Activated naive CD8-positive, alpha-beta T cell (primary cell): ENCODE data around the gene MAP3K13.

Source experiments
- H3K27ac Mint-ChIP-seq: one replicate; pipeline ENCODE4 v1.8.0; 2021; ENCODE audit warnings: mixed read lengths
- H3K27me3 Mint-ChIP-seq: one replicate; pipeline ENCODE4 v1.8.0; 2021; ENCODE audit warnings: mixed read lengths
- H3K36me3 Mint-ChIP-seq: one replicate; pipeline ENCODE4 v1.8.0; 2021; ENCODE audit warnings: mixed read lengths
- H3K4me1 Mint-ChIP-seq: one replicate; pipeline ENCODE4 v1.8.0; 2021; ENCODE audit warnings: low read depth, mixed read lengths
- H3K4me3 Mint-ChIP-seq: one replicate; pipeline ENCODE4 v1.8.0; 2021; ENCODE audit warnings: mild to moderate bottlenecking, mixed read lengths
- H3K9me3 Mint-ChIP-seq: one replicate; pipeline ENCODE4 v1.8.0; 2021; ENCODE audit warnings: low read depth, mixed read lengths

Gene MAP3K13

DNA sequence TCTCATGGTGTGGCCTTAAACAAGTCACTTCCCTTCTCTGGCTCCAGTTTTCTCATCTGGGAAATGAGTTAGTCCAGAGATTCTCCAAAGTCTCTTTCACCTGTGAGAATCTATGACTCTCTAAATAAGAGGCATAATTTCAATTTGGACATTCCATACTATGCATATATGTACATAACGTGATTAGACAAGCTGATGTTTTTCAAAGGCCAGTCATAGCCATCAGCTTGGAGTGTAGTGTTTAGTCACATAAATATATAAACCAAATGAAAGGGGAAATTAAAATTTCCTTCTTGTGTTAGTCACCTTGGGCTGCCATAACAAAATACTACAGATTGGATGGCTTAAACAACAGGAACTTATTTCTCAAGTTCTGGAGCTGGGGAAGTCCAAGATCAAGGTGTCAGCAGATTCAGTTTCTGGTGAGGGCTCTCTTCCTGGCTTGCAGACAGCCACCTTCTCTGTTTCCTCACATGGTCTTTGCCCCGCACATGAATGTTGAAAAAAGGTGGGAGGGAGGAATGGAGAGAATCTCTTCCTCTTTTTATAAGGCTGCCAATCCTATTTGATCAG is 116.5 kb downstream of the MAP3K13 start:
- no peak overlapping the region for H3K27ac Mint-ChIP-seq

DNA sequence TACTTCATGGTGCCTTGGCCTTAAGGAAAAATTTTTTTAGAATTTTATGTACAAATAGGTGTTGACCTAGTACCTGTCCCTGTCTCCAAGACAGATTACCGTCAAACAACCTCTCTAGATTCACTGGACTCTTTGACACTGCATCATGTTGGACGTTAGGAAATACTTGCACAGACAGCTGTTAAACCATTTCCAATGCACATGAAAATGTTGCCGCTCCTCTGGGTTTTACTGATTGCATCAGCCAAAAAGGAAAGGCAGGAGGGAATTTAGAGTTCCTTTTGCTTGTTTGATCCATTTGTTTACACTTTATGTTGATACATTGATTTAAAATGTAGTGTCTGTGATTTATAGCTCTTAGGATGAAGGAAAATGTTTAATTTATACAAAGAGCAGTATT is 121.4 kb downstream of the MAP3K13 start:
- Mint-ChIP-seq H3K9me3 (no peaks in the 10 kb centered on the region), H3K4me3 (no peak overlapping the region), H3K4me1 (peaks cover 14% of the 10 kb centered on the region), H3K36me3 (peaks cover 16% of the 10 kb centered on the region), H3K27ac (no peak overlapping the region), H3K27me3 (no peaks in the 10 kb centered on the region)

More for the DNA sequence above, 116.5 kb downstream of the MAP3K13 start:
- no peaks in the 10 kb centered on the region for H3K9me3 Mint-ChIP-seq
- H3K36me3 Mint-ChIP-seq, result peaks cover 25% of the 10 kb centered on the region
- peaks cover 14% of the 10 kb centered on the region for H3K4me1 Mint-ChIP-seq
- H3K4me3 Mint-ChIP-seq, result no peak overlapping the region
- H3K27me3 Mint-ChIP-seq, result no peaks in the 10 kb centered on the region

DNA sequence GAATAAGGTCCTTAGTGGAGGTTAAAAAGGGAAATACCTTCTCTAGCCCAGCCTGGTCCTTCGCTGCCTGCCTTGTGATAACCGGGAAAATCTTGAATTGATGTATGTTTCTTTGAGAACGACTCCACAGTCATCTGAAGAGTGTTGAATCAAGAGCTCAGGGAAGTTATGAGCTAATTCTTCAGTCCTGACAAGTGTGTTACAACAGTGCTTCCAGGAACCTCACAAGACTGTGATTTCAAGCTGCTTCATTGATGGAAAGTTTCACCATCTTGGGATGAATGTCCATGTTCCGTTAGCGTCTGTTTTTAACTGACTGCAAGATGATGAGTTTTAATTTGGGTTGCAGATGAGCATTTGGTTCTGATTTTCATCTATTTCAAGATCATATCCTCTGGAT is 123.5 kb downstream of the MAP3K13 start:
- no peak overlapping the region for H3K27ac Mint-ChIP-seq
- peaks cover 14% of the 10 kb centered on the region for H3K4me1 Mint-ChIP-seq
- no peak overlapping the region for H3K4me3 Mint-ChIP-seq
- H3K36me3 Mint-ChIP-seq, result peaks cover 14% of the 10 kb centered on the region
- no peaks in the 10 kb centered on the region for H3K27me3 Mint-ChIP-seq
- H3K9me3 Mint-ChIP-seq, result no peaks in the 10 kb centered on the region

DNA sequence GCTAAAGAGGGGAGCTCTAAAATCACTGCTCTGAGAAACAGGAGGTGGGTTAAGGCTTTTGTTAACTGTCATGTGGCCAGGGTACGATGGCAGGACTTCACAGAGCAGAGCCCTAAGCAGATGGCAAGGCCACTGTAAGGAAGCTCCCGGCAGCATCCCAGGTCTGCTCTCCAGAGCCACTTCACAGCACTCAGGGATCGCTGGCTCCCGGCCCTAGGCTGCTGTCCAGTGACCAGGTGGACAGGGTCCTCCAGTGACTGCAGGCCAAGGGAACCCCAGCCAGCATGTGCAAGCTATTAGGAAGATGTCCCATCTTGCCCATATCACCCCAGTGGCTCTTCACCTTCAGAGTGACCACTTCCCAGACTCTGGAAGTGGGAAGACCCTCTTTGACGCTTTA is 125.5 kb downstream of the MAP3K13 start:
- Mint-ChIP-seq H3K4me1 (peaks cover 2% of the 10 kb centered on the region), H3K4me3 (no peak overlapping the region), H3K27me3 (no peaks in the 10 kb centered on the region), H3K36me3 (peaks cover 6% of the 10 kb centered on the region), H3K27ac (no peak overlapping the region), H3K9me3 (no peaks in the 10 kb centered on the region)

DNA sequence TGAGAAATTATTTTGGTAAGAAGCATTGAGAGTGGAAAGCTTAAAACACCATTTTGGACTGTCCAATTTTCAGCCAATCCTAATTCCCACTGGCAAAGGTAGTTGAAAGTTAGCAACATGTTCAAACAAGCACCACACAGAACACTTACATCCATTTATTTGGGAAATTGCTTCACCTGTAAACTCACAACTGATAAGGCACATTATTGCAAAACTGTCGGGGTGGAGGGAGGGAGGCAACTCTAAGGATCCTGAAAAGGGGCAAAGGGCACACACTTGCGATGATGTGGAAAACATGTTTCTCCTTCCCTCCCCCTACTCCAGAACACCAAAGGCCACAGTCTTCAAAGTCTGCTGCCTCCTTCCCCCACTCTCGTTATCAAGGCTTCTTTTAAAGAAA is 126.5 kb downstream of the MAP3K13 start:
- Mint-ChIP-seq H3K36me3 (peaks cover 9% of the 10 kb centered on the region), H3K27me3 (no peaks in the 10 kb centered on the region), H3K4me1 (no peaks in the 10 kb centered on the region), H3K4me3 (no peak overlapping the region), H3K9me3 (no peaks in the 10 kb centered on the region), H3K27ac (no peak overlapping the region)

DNA sequence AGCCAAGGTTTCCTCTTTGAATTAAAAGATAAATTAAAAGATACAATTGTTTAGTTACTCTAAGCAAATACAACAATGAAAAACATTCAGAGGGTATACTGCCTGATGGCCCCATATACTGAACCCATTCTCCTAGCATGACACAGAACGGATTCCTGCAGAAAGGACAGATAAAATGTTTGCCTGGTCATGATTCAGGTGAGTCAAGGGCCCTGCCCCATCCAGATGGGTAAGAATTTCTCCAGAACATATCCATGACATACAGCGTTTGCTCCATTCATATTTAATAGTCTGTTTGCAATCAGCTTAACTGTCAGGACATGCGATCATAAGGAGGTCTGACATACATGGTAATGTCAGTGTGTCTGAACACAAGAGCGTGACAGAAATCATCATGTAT is 127.3 kb downstream of the MAP3K13 start:
- H3K27ac Mint-ChIP-seq, result no peak overlapping the region
- peaks cover 9% of the 10 kb centered on the region for H3K36me3 Mint-ChIP-seq
- H3K9me3 Mint-ChIP-seq, result no peaks in the 10 kb centered on the region
- no peak overlapping the region for H3K4me3 Mint-ChIP-seq
- H3K27me3 Mint-ChIP-seq, result no peaks in the 10 kb centered on the region
- H3K4me1 Mint-ChIP-seq, result no peaks in the 10 kb centered on the region

DNA sequence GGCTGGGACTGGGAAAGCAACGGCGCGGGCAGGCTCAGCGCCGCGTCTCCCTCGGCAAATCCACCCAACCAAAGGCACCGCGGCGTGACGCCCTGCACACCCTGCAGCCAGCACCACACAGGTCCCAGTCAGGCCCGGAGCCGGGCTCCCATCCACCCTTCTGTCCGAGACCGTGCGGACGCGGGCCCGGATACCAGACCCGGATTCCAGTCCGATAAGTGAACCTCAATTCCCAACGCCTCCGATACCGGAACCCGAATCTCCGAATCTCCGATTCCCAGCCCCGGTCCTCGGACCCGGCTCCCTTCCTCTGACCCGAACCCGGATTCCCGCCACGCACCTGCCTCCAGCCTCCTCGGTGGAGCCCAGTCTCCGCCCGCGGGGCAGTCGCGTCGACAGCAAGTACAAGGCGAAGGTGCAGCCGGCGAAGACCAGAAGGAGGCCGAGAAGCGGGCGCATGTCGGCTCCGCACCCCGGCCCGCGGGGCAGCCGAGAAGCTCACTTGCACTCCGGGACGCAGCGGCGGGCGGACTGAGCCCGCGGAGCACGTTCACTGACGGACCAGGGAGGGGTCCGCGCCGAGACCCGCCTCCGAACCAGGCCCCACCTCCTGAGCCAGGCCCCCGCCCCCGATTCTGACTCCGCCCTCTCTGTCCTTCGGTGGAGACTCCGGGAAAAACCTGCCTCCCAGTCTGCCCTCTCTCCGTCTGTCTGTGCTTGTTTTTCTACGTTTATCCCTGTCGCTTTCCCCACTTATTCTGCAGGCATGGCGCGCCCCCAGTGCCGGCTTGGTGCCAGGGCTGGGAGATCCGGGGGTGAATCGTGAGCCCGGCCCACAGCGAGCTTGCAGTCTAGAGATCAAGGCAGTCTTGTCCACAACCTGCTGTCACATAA is 135.8 kb downstream of the MAP3K13 start, which contains the start of gene TMEM41A:
TMEM41A (minus strand) TSS at position 533 of the 894 bp plus-strand sequence; CDS start at position 459, 74 bp downstream.
- Mint-ChIP-seq H3K9me3 (no peaks in the 10 kb centered on the region), H3K27me3 (no peaks in the 10 kb centered on the region), H3K4me1 (peaks cover 20% of the 10 kb centered on the region), H3K36me3 (peaks cover 5% of the 10 kb centered on the region), H3K4me3 (peak within 1 kb of the TSS; percentile 96), H3K27ac (peak within 1 kb of the TSS; percentile 83)

DNA sequence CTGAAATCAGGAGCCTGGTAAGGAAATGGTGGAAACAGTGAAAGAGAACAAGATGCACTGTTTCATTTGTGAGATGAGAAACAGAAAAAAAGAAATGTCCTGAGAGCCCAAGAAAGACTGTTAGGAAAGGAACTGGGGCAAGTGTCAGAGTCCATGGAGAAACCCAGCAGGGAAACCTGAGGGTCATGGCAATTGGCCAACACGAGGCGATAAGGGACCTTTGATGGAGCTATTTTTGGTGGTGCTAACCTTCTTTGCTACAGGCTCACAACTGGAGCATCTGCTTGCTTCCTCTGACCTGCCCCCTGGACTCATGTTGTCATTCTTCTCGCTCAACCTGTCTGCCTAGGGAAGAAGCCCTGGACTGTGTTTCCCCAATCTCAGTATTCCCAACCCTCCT is 140.1 kb downstream of the MAP3K13 start:
- no peaks in the 10 kb centered on the region for H3K27me3 Mint-ChIP-seq
- no peak overlapping the region for H3K4me3 Mint-ChIP-seq
- no peaks in the 10 kb centered on the region for H3K9me3 Mint-ChIP-seq
- no peak overlapping the region for H3K27ac Mint-ChIP-seq
- peaks cover 5% of the 10 kb centered on the region for H3K4me1 Mint-ChIP-seq
- H3K36me3 Mint-ChIP-seq, result no peaks in the 10 kb centered on the region

DNA sequence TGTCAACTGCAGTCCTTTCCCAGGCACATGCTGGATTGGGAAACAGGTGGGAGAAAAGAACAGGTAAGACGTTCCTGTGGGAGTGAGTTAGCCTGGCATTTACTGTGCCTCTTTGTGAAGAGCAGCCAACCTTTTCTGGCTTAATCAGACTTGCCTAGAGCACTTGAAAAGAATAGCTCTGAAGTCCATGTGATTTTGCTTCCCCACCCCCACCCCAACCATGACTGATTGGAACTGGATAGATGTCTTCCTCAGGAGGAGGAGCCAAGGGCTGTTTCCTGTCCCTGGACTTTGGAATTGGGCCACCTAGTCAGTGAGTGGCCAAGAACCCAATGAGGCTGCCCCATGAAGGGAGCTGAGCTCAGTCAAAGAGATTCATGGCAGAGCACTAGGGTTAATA is 140.6 kb downstream of the MAP3K13 start:
- H3K9me3 Mint-ChIP-seq, result no peaks in the 10 kb centered on the region
- H3K4me1 Mint-ChIP-seq, result peaks cover 3% of the 10 kb centered on the region
- no peaks in the 10 kb centered on the region for H3K36me3 Mint-ChIP-seq
- no peak overlapping the region for H3K4me3 Mint-ChIP-seq
- H3K27me3 Mint-ChIP-seq, result no peaks in the 10 kb centered on the region
- H3K27ac Mint-ChIP-seq, result no peak overlapping the region

DNA sequence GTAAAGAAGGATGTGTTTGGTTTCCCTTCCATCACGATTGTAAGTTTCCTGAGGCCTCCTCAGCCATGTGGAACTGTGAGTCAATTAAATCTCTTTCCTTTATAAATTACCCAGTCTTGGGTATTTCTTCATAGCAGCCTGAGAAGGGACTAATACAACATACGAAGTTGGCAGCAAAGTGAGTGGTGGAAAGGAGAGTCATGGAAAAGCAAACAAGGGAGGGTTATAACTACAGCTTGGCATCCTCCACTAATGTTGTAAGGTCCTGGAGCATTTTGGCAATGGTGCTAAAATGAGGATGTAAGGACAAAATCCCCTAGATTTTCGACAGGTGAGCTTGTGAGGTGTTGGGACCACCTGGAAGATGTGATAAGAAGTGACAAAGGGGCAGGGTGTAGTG is 141.7 kb downstream of the MAP3K13 start:
- H3K27ac Mint-ChIP-seq, result no peak overlapping the region
- no peaks in the 10 kb centered on the region for H3K4me1 Mint-ChIP-seq
- no peaks in the 10 kb centered on the region for H3K36me3 Mint-ChIP-seq
- no peaks in the 10 kb centered on the region for H3K9me3 Mint-ChIP-seq
- no peak overlapping the region for H3K4me3 Mint-ChIP-seq
- H3K27me3 Mint-ChIP-seq, result no peaks in the 10 kb centered on the region

DNA sequence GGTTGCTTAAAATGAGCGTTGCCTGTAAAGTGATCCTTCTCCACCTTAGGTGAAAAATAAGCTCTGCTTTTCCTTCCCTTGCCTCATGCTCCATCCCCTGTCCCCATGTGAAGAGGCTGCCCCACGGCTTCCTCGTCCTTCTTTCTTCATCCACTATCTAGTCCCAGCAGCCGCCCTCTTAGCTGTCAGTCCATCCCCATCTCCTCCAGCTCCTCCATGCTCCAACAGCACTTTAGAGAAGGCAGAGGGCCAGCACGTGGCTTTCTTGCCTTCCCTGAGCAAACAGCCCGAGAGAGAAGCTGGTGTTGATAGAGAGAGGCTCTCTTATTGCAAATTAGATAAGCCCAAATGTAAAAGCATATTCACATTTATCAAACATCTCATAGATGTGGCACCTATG is 144.9 kb downstream of the MAP3K13 start:
- H3K36me3 Mint-ChIP-seq, result no peaks in the 10 kb centered on the region
- no peak overlapping the region for H3K4me3 Mint-ChIP-seq
- no peaks in the 10 kb centered on the region for H3K27me3 Mint-ChIP-seq
- no peaks in the 10 kb centered on the region for H3K4me1 Mint-ChIP-seq
- no peak overlapping the region for H3K27ac Mint-ChIP-seq
- H3K9me3 Mint-ChIP-seq, result no peaks in the 10 kb centered on the region

DNA sequence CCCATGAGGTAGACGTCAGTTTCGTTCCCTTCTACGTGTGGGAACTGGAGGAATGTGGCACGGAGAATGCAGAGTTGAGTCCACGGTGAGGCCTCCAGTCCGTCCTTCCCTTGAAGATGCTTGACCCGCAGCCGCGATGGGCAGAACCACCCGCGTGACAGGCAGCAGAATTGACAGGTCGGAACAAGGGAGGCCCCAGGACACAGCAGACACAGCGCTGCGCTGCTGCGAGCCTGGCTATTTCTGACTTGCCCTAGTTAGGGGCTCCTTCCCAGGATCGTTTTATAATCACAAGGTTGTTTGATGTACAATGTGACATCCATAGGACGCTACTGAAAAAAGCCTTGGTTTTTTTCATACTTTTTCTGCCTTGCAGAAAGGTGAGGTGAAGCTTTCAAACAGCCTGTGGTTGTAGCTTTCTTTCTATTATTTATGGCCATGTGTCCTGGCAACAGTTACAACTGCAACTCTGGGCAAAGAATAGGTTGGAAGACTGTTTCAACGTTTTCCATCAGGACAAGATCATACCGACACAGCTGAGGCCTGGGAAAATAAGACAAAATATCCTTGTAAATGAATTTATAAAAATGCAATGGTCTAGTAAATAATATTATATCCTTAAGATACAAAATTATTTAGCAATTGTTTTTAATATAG is 145.5 kb downstream of the MAP3K13 start:
- Mint-ChIP-seq H3K27me3 (no peaks in the 10 kb centered on the region), H3K4me1 (no peaks in the 10 kb centered on the region), H3K36me3 (no peaks in the 10 kb centered on the region), H3K27ac (no peak overlapping the region), H3K9me3 (no peaks in the 10 kb centered on the region), H3K4me3 (no peak overlapping the region)

DNA sequence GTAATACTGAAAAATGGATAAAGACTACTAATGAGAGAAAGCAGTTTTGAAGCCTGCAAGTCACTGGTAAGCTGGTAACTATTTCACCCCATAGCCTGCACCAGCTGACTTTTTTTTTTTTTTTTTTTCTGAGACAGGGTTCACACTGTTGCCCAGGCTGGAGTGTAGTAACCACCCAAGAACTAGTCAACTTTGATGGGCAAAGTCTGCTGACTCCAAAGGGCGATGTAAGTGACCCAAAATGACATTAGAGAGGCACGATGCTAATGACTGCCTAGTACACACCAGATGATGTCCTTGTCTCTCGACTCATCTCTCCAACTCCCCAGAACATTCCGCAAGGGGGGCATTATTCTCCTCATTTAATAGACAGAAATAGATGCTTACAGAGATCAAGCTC is 148.8 kb downstream of the MAP3K13 start:
- H3K4me1 Mint-ChIP-seq, result no peaks in the 10 kb centered on the region
- no peaks in the 10 kb centered on the region for H3K36me3 Mint-ChIP-seq
- no peaks in the 10 kb centered on the region for H3K9me3 Mint-ChIP-seq
- H3K4me3 Mint-ChIP-seq, result no peak overlapping the region
- H3K27ac Mint-ChIP-seq, result no peak overlapping the region
- peaks cover 1% of the 10 kb centered on the region for H3K27me3 Mint-ChIP-seq

DNA sequence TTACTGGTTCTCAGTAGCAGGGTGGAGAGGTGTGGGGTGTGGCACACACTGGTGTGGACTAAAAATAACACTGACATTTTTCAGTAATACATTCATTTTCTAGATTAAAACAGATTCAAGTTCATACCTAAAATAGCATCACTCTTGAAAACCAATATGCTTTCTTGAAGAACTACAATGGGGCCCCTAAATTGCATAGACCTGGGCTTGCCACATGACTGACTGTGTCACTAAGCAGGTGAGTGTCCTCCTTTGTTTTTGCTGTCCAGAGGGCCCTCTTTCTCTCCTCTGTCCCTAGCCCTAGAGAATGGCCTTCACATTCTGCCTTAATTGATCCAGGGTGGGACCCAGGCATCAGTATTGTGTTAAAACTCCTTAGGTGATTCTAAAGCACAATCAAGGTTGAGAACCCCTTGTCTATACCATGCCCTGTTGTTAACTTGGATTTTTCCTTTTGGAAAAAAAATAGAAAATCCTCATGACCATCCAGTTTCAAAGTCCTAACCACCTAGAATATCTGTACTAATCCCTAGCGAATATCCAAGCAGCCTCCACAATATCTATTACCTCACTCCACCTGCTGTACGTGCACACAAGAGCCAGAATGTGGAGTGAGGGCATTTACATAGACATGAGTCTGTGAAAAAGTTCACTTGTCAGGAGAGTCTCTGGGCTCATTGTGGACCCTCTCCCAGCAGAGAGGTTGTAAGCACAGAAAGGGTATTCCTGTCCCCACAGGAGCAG is 154.6 kb downstream of the MAP3K13 start:
- H3K36me3 Mint-ChIP-seq, result no peaks in the 10 kb centered on the region
- H3K27ac Mint-ChIP-seq, result no peak overlapping the region
- H3K27me3 Mint-ChIP-seq, result peaks cover 13% of the 10 kb centered on the region
- H3K9me3 Mint-ChIP-seq, result no peaks in the 10 kb centered on the region
- H3K4me1 Mint-ChIP-seq, result no peaks in the 10 kb centered on the region
- no peak overlapping the region for H3K4me3 Mint-ChIP-seq

DNA sequence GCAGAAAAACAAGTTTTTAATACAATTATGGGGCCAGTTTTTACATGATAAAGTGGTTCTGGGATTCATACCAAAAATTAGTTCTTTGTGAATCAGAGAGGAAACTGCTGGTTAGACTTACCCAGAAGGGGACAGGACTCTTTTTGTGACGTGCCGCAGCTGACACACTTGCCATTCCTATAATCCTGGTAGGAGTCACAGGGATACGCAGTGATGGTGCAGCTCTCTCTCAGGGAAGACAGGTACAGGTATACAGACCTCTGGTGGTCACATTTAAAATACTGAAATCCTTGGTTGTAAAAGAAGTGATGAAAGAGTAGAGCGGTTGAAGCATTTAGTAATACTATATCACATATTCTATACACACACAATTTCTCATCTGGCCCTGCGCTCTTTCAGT is 156.1 kb downstream of the MAP3K13 start:
- no peaks in the 10 kb centered on the region for H3K4me1 Mint-ChIP-seq
- H3K9me3 Mint-ChIP-seq, result no peaks in the 10 kb centered on the region
- H3K27ac Mint-ChIP-seq, result no peak overlapping the region
- H3K4me3 Mint-ChIP-seq, result no peak overlapping the region
- no peaks in the 10 kb centered on the region for H3K36me3 Mint-ChIP-seq
- peaks cover 13% of the 10 kb centered on the region for H3K27me3 Mint-ChIP-seq
